Endothelial cell of umbilical vein (primary cell): ENCODE measurements around the gene STIMATE. TPM values are rescaled to one million over a fixed set of nuclear protein-coding genes. Genes with fewer than 3 reads are reported as not detected.

Experiments used
- BruUV-seq: library from RNA; stranded (reverse); fragments of 400-500 nt; replicated peaks from 2 replicates; lab custom pipeline; 2021; lab: Mats Ljungman, UMichigan
- CTCF ChIA-PET: fragments of 300-600, 350-600 bp; sonication (Branson Sonifier 250); formaldehyde crosslinking; loops from one replicate; lab custom pipeline; 2021; ENCODE audit warnings: antibody characterized with exemption, inconsistent platforms; lab: Charles Lee
- POLR2A ChIA-PET: fragments of 300-600, 350-600 bp; sonication (Branson Sonifier 250); formaldehyde crosslinking; loops from one replicate; lab custom pipeline; 2021; ENCODE audit warnings: antibody characterized with exemption, inconsistent platforms; lab: Charles Lee
- DNase-seq: peaks from one replicate; pipeline ENCODE4 v3.0.0-alpha.2; 2011; ENCODE audit warnings: low read depth, low spot score
- FAIRE-seq: peaks from 2 replicates; lab custom pipeline; 2011; peaks lifted over from hg19 to GRCh38; lab: Jason Lieb, UNC
- H2AFZ ChIP-seq: 2 replicates; pipeline ENCODE4 v1.6.0; 2012; ENCODE audit warnings: low read depth, low read length, control low read depth, inconsistent platforms
- H3K27ac ChIP-seq: 2 replicates; pipeline ENCODE4 v1.5.1; 2011; ENCODE audit warnings: low read depth, mild to moderate bottlenecking, control low read depth, low read length, moderate library complexity; ENCODE audit not compliant: insufficient read depth
- H3K27me3 ChIP-seq, 2 experiments: 2 replicates each; pipeline versions ENCODE4 v1.6.0 to v1.6.1; 2011; ENCODE audit warnings: low read length in 2 of 2, mixed read lengths in 1 of 2; ENCODE audit not compliant: control insufficient read depth in 2 of 2, insufficient read depth in 2 of 2
- H3K36me3 ChIP-seq, 2 experiments: 2 replicates in 1 of 2; 3 replicates in 1 of 2; pipeline ENCODE4 v1.5.1; 2011; ENCODE audit warnings: low read length in 2 of 2, mild to moderate bottlenecking in 1 of 2, moderate library complexity in 1 of 2; ENCODE audit not compliant: control insufficient read depth in 2 of 2, insufficient read depth in 2 of 2; ENCODE audit errors: extremely low read depth in 1 of 2
- H3K4me1 ChIP-seq: 3 replicates; pipeline ENCODE4 v1.5.1; 2011; ENCODE audit warnings: mild to moderate bottlenecking, low read length; ENCODE audit not compliant: control insufficient read depth, insufficient read depth; ENCODE audit errors: extremely low read depth
- H3K4me2 ChIP-seq: 2 replicates; pipeline ENCODE4 v1.6.1; 2011; ENCODE audit warnings: low read length, control low read depth, mixed read lengths; ENCODE audit not compliant: insufficient read depth
- H3K4me3 ChIP-seq, 3 experiments: fragments of 200-600 bp in 1 of 3; sonication (generic), shearing (Covaris generic) in 1 of 3; replicated peaks in 1 of 3; 2 replicates each; pipeline ENCODE4 v1.5.1; 2011 to 2016; ENCODE audit warnings: control low read depth in 3 of 3, low read length in 3 of 3, mild to moderate bottlenecking in 2 of 3, inconsistent platforms in 1 of 3, low read depth in 1 of 3, moderate library complexity in 1 of 3; ENCODE audit not compliant: insufficient read depth in 1 of 3
- H3K79me2 ChIP-seq: 2 replicates; pipeline ENCODE4 v1.6.0; 2012; ENCODE audit warnings: low read length, inconsistent platforms; ENCODE audit not compliant: control insufficient read depth, insufficient read depth
- H3K9ac ChIP-seq: replicated peaks from 2 replicates; pipeline ENCODE3; 2011; ENCODE audit warnings: low read length, control low read depth; ENCODE audit not compliant: insufficient read depth; ENCODE audit errors: extremely low read depth
- H3K9me1 ChIP-seq: replicated peaks from 3 replicates; pipeline ENCODE4 v1.6.0; 2011; ENCODE audit warnings: mild to moderate bottlenecking, low read length; ENCODE audit not compliant: control insufficient read depth, insufficient read depth; ENCODE audit errors: extremely low read depth
- H3K9me3 ChIP-seq: replicated peaks from 2 replicates; pipeline ENCODE4 v1.5.1; 2012; ENCODE audit warnings: low read length, inconsistent platforms; ENCODE audit not compliant: control insufficient read depth, insufficient read depth
- H4K20me1 ChIP-seq: replicated peaks from 2 replicates; pipeline ENCODE3; 2011; ENCODE audit warnings: mild to moderate bottlenecking, low read length; ENCODE audit not compliant: control insufficient read depth, insufficient read depth; ENCODE audit errors: extremely low read depth
- EZH2 ChIP-seq: IDR thresholded peaks from 2 replicates; pipeline ENCODE4 v1.6.1; 2012; ENCODE audit warnings: borderline replicate concordance, low read depth, mild to moderate bottlenecking, moderate library complexity, low read length, inconsistent platforms; ENCODE audit not compliant: severe bottlenecking
- FOS ChIP-seq: IDR thresholded peaks from 2 replicates; pipeline ENCODE4 v1.6.1; 2011; ENCODE audit warnings: mild to moderate bottlenecking, low read length, moderate library complexity, borderline replicate concordance; ENCODE audit not compliant: insufficient read depth
- GATA2 ChIP-seq: IDR thresholded peaks from 2 replicates; pipeline ENCODE4 v1.7.0; 2011; ENCODE audit warnings: low read depth, mild to moderate bottlenecking, moderate library complexity, mixed read lengths, low read length; ENCODE audit not compliant: insufficient read length, insufficient read depth
- JUN ChIP-seq: IDR thresholded peaks from 2 replicates; pipeline ENCODE4 v1.6.1; 2011; ENCODE audit warnings: borderline replicate concordance, low read depth; ENCODE audit not compliant: insufficient read length, insufficient read depth
- MYC ChIP-seq: IDR thresholded peaks from one replicate; pipeline ENCODE4 v1.6.1; 2011; ENCODE audit warnings: mild to moderate bottlenecking, low read depth, low read length
- POLR2A ChIP-seq: IDR thresholded peaks from 2 replicates; pipeline ENCODE4 v1.6.1; 2012; ENCODE audit warnings: low read depth, mild to moderate bottlenecking, control low read depth, low read length
- POLR2AphosphoS5 ChIP-seq: IDR thresholded peaks from 2 replicates; pipeline ENCODE4 v1.6.1; 2012; ENCODE audit warnings: low read depth, mild to moderate bottlenecking, control low read depth, low read length, moderate library complexity; ENCODE audit not compliant: insufficient read depth
- dilution Hi-C: fragments of 300-500 bp; cut with MboI; formaldehyde crosslinking; loops from one replicate; pipeline ENCODE4 v1.15.0; 2019; ENCODE audit warnings: low sequenced_read_pairs; ENCODE audit not compliant: extremely low pct_ligation_motif_present
- intact Hi-C: fragments of 100-400 bp; cut with micrococcal nuclease; formaldehyde crosslinking; loops from one replicate; pipeline ENCODE4 v1.10.0; 2022
- polyA plus RNA-seq, 4 experiments: library from polyadenylated mRNA; depleted of rRNA in 3 of 4; stranded (reverse) in 3 of 4; unstranded in 1 of 4; fragments of >200 nt; gene quantifications; 2 replicates each; pipeline versions ENCODE4 v1.2.1 to v1.2.3, GENCODE V29; 2011 to 2012; ENCODE audit warnings: missing spikeins in 1 of 4
- total RNA-seq: library from RNA; stranded (reverse); gene quantifications from 2 replicates; pipeline ENCODE4 v1.2.3, GENCODE V29; 2021
- TF ChIP-seq, protein P1 (sequence below): IDR thresholded peaks from 2 replicates; pipeline ENCODE4 v1.6.1; 2011; ENCODE audit not compliant: insufficient read depth, insufficient read length
- TF ChIP-seq, protein P2 (sequence below), 2 donors: IDR thresholded peaks; 1 replicate in 1 of 2; 2 replicates in 1 of 2; pipeline ENCODE4 v1.5.1; 2011; ENCODE audit warnings: low read length in 2 of 2, mild to moderate bottlenecking in 2 of 2, moderate library complexity in 2 of 2, control low read depth in 1 of 2, inconsistent platforms in 1 of 2, low read depth in 1 of 2; ENCODE audit not compliant: insufficient read depth in 1 of 2; ENCODE audit errors: extremely low read depth in 1 of 2

The STIMATE gene
- total and polyA plus RNA-seq, 2 donors (not counting 3 experiments of a cell fraction or from before 2014, with no cell fraction given): 18.2 to 24.0 TPM

DNA sequence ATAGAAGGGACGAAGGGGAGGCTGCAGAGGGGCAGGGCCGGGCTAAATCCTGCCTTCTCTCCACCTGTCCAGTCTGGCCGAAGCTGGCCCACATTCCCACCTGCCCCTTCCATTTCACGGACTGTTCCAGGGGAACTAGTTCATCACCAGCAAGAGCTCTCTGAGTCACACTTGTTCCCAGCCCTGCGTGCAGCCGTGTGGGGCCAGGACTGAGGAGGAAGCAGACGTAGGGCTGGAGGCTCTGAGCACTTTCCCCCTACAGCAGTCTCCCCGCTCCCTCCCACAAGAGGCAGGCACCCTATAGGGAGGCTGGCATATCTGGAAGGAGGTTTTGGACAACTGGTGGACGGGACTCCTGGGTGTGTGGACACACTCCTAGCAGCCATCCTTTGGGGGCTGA lies 69.9 kb downstream of the STIMATE start:
- no peaks in the 10 kb centered on the region for H3K36me3 ChIP-seq
- BruUV-seq: no TSS peak
- no peaks in the 10 kb centered on the region for H3K27me3 ChIP-seq
- TF ChIP-seq, protein P1, sequence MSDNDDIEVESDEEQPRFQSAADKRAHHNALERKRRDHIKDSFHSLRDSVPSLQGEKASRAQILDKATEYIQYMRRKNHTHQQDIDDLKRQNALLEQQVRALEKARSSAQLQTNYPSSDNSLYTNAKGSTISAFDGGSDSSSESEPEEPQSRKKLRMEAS: no peak
- TF ChIP-seq, protein P2, sequence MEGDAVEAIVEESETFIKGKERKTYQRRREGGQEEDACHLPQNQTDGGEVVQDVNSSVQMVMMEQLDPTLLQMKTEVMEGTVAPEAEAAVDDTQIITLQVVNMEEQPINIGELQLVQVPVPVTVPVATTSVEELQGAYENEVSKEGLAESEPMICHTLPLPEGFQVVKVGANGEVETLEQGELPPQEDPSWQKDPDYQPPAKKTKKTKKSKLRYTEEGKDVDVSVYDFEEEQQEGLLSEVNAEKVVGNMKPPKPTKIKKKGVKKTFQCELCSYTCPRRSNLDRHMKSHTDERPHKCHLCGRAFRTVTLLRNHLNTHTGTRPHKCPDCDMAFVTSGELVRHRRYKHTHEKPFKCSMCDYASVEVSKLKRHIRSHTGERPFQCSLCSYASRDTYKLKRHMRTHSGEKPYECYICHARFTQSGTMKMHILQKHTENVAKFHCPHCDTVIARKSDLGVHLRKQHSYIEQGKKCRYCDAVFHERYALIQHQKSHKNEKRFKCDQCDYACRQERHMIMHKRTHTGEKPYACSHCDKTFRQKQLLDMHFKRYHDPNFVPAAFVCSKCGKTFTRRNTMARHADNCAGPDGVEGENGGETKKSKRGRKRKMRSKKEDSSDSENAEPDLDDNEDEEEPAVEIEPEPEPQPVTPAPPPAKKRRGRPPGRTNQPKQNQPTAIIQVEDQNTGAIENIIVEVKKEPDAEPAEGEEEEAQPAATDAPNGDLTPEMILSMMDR (IDR thresholded peaks at IDR 0.05; ENCODE audit: extremely low read depth in 1 of 2, insufficient read depth in 1 of 2, low read depth in 1 of 2, low read length in 2 of 2): no peak
- TF ChIP-seq EZH2 (no peak), FOS (no peak), JUN (no peak), POLR2AphosphoS5 (no peak), GATA2 (no peak), MYC (no peak), POLR2A (no peak)
- no peak overlapping the region for H3K9ac ChIP-seq
- peaks cover 6% of the 10 kb centered on the region for H3K4me1 ChIP-seq
- DNase-seq (no peak), FAIRE-seq (no peak)
- H3K27ac ChIP-seq: no peak overlapping the region
- no peak overlapping the region for H2AFZ ChIP-seq
- H3K79me2 ChIP-seq: no peaks in the 10 kb centered on the region
- CTCF ChIA-PET: interaction anchor here (2.9 kb wide), 1 partner anchor 12 kb away, joined by 11 read pairs; no protein-coding TSS in a partner anchor
- H3K4me2 ChIP-seq: no peak overlapping the region
- POLR2A ChIA-PET: no interaction called here
- intact Hi-C loops: no loop called here
- H3K9me3 ChIP-seq: no peaks in the 10 kb centered on the region
- no peaks in the 10 kb centered on the region for H3K9me1 ChIP-seq
- no peak overlapping the region for H3K4me3 ChIP-seq
- dilution Hi-C loops: no loop called here
- H4K20me1 ChIP-seq: no peaks in the 10 kb centered on the region
